Vagina (tissue), 2 donors: ENCODE data around the gene ARL2. TPM values are rescaled to one million over a fixed set of nuclear protein-coding genes. Genes with fewer than 3 reads are reported as not detected.

Experiments
- DNase-seq, 2 donors: peaks; one replicate each; pipeline ENCODE4 v3.0.0-alpha.2; 2017; ENCODE audit errors: extremely low spot score in 2 of 2
- H3K27ac ChIP-seq: fragments of 200-600 bp; sonication (generic); one replicate; pipeline ENCODE4 v1.5.1; 2019
- H3K27me3 ChIP-seq: fragments of 200-600 bp; sonication (generic); one replicate; pipeline ENCODE4 v1.5.1; 2019
- H3K36me3 ChIP-seq, 2 donors: fragments of 200-600 bp; sonication (generic); one replicate each; pipeline ENCODE4 v1.5.1; 2017 to 2019
- H3K4me1 ChIP-seq: fragments of 200-600 bp; sonication (generic); one replicate; pipeline ENCODE4 v1.5.1; 2019
- H3K4me3 ChIP-seq, 2 donors: fragments of 200-600 bp; sonication (generic); 1 replicate in 1 of 2; 2 replicates in 1 of 2; pipeline ENCODE4 v1.5.1; 2016 to 2019
- H3K9me3 ChIP-seq: fragments of 200-600 bp; sonication (generic); one replicate; pipeline ENCODE4 v1.5.1; 2019
- POLR2A ChIP-seq, 2 donors: fragments of 450-650 bp; IDR thresholded peaks; one replicate each; pipeline ENCODE4 v1.6.1; 2017; ENCODE audit warnings: antibody characterized with exemption in 2 of 2, mild to moderate bottlenecking in 2 of 2, moderate library complexity in 2 of 2
- POLR2AphosphoS5 ChIP-seq, 2 donors: sonication (generic); formaldehyde crosslinking; IDR thresholded peaks; one replicate each; pipeline ENCODE4 v1.9.0; 2017; ENCODE audit warnings: antibody characterized with exemption in 2 of 2, mild to moderate bottlenecking in 2 of 2, low read depth in 1 of 2; ENCODE audit not compliant: insufficient read depth in 1 of 2
- intact Hi-C: fragments of 100-400 bp; cut with DNase I; formaldehyde crosslinking; loops from one replicate; pipeline ENCODE4 v1.15.1; 2023
- total RNA-seq: library from RNA; depleted of rRNA; stranded (reverse); fragments of >200 nt; gene quantifications from one replicate; pipeline ENCODE4 v1.2.3, GENCODE V29; 2016
- TF ChIP-seq, protein P1 (sequence below), 3 experiments: fragments of 450-650 bp in 2 of 3; fragments of 200-600 bp in 1 of 3; sonication (generic) in 1 of 3; IDR thresholded peaks; one replicate each; pipeline ENCODE4 v1.5.1; 2017 to 2019; ENCODE audit warnings: antibody characterized with exemption in 3 of 3, mild to moderate bottlenecking in 2 of 3, moderate library complexity in 2 of 3

The ARL2 gene
- 112 TPM for total RNA-seq

DNA sequence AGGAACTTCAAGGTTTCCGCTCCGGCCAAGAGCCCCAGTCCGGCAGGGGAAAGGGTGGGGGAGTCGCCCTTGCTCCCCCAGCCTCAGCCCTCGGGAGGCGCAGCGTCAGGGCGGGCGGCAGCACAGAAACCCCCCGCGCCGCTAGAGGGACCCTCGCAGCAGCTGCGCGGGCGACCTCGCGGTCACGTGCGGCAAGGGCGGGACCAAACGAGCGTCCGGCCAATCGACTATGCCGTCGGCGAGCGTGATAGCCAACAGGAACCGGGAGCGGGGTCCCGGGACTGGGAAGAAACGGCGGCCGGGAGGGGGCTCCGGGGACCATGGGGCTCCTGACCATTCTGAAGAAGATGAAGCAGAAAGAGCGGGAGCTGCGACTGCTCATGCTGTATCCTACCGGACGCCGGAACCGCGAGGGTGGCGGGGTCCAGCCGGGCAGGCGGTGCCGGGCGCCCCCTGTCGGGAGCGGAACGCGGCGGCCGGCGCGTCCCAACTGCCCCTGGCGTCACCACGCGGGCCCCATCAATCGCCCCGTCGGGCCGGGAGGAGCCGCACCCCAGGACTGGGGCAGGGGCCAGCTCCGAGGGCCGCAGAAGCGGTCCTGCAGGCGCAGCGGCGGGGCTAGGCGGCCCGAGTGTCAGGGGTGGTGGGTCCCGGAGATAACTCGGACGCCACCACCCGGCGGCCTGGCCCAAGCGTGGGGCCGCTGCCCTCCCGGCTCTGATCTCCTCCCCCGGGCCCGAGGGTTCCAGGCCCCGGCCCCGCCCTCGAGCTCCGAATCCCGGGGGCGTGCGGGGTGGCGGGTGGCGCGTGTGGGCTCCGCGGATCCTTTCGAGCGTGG, at the start of gene ARL2:
Gene ARL2 (plus strand): TSS at position 273 of the 838 bp plus-strand sequence. CDS start 48 bp downstream, at position 321.
- DNase-seq: peak in 1 of 2 donors; percentile 93
- peak within 1 kb of the TSS; percentile 72 to 74 for H3K4me3 ChIP-seq
- H3K27me3 ChIP-seq: no peaks in the 10 kb centered on the region
- TF ChIP-seq POLR2A (IDR thresholded peaks at IDR 0.05): peak in 1 of 2 donors; percentile 41
- TF ChIP-seq, protein P1, sequence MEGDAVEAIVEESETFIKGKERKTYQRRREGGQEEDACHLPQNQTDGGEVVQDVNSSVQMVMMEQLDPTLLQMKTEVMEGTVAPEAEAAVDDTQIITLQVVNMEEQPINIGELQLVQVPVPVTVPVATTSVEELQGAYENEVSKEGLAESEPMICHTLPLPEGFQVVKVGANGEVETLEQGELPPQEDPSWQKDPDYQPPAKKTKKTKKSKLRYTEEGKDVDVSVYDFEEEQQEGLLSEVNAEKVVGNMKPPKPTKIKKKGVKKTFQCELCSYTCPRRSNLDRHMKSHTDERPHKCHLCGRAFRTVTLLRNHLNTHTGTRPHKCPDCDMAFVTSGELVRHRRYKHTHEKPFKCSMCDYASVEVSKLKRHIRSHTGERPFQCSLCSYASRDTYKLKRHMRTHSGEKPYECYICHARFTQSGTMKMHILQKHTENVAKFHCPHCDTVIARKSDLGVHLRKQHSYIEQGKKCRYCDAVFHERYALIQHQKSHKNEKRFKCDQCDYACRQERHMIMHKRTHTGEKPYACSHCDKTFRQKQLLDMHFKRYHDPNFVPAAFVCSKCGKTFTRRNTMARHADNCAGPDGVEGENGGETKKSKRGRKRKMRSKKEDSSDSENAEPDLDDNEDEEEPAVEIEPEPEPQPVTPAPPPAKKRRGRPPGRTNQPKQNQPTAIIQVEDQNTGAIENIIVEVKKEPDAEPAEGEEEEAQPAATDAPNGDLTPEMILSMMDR (IDR thresholded peaks at IDR 0.05): peak; percentile 28 to 92 (median 78)
- peak; percentile 50 to 87 for TF ChIP-seq POLR2AphosphoS5 (IDR thresholded peaks at IDR 0.05; ENCODE audit: insufficient read depth in 1 of 2, low read depth in 1 of 2)
- intact Hi-C loops: loop anchor here (5.0 kb wide), 1 partner anchor 103 kb away; the partner anchor contains the start of gene ZNHIT2
- peak within 1 kb of the TSS; percentile 98 for H3K27ac ChIP-seq
- H3K9me3 ChIP-seq: no peaks in the 10 kb centered on the region
- H3K36me3 ChIP-seq: peaks cover 0 to 8% of the 10 kb centered on the region in 2 donors
- peaks cover 19% of the 10 kb centered on the region for H3K4me1 ChIP-seq

DNA sequence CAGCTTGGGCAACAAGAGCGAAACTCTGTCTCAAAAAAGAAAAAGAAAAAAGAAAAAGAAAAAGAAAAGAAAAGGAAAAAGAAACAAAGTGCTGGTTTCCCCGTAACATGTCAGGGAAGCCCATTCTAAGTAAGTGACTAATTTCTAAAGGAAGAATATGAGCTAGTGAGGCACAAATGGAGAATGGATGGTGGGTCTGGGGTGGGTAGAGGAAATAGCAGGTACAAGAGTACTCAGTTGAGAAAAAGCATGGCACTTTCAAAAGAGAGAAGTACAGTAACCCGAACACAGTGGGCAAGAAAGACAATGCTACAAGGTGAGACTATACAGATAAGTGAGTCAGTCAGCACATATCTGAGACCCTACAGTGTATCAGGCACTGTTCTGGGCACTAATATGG, 46.6 kb upstream of the ARL2 start:
- TF ChIP-seq, protein P1 (IDR thresholded peaks at IDR 0.05): no peak
- TF ChIP-seq POLR2A (IDR thresholded peaks at IDR 0.05) (no peak), POLR2AphosphoS5 (IDR thresholded peaks at IDR 0.05; ENCODE audit: insufficient read depth in 1 of 2, low read depth in 1 of 2) (no peak)
- Histone ChIP-seq H3K36me3 (no peaks in the 10 kb centered on the region), H3K27me3 (no peaks in the 10 kb centered on the region), H3K4me3 (no peak overlapping the region), H3K27ac (no peak overlapping the region), H3K4me1 (peaks cover 10% of the 10 kb centered on the region), H3K9me3 (no peaks in the 10 kb centered on the region)
- DNase-seq: no peak
- intact Hi-C loops: no loop called here

DNA sequence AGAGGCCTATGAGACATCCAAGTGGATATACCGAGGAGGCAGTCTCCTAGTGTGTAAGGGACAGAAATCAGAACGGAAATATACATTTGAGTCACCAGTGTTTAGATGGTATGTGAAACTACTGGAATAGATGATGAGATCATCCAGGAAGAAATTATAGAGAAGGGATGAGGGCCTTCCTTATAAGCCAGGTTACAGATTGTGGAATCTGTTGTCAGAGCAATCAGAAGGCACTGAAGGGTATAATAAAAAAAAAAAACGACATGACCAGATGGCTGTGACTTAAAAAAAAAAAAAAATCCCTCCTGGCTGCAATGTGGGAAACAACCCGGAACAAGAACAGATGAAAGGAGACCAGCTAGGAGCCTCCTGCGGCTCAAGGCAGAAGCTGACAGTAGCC, 44.8 kb upstream of the ARL2 start:
- Histone ChIP-seq H3K27me3 (no peaks in the 10 kb centered on the region), H3K4me3 (no peak overlapping the region), H3K36me3 (no peaks in the 10 kb centered on the region), H3K27ac (no peak overlapping the region), H3K9me3 (no peaks in the 10 kb centered on the region), H3K4me1 (peaks cover 10% of the 10 kb centered on the region)
- no peak for DNase-seq
- TF ChIP-seq, protein P1 (IDR thresholded peaks at IDR 0.05): no peak
- TF ChIP-seq POLR2A (IDR thresholded peaks at IDR 0.05) (no peak), POLR2AphosphoS5 (IDR thresholded peaks at IDR 0.05; ENCODE audit: insufficient read depth in 1 of 2, low read depth in 1 of 2) (no peak)
- intact Hi-C loops: no loop called here

DNA sequence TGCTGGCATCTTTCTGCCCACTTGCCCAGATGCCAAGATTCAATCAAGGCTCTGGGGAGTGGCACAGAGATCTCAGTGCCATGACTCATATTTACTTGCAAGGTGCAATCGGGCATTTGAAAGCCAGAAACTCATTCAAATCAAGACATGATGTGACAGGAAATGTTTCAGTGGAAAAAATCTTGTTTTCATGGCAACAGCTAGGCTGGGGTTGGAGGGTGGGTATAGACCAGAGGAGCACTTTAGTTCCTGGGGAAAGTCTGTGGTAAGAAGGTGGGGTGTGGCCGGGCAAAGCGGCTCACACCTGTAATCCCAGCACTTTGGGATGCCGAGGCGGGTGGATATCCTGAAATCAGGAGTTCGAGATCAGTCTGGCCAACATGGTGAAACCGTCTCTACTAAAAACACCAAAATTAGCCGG, 43.2 kb upstream of the ARL2 start:
- intact Hi-C loops: no loop called here
- H3K9me3 ChIP-seq: no peaks in the 10 kb centered on the region
- H3K4me1 ChIP-seq: peaks cover 10% of the 10 kb centered on the region
- no peak overlapping the region for H3K4me3 ChIP-seq
- DNase-seq: no peak
- peak in 1 of 2 donors; percentile 60 for TF ChIP-seq POLR2AphosphoS5 (IDR thresholded peaks at IDR 0.05; ENCODE audit: insufficient read depth in 1 of 2, low read depth in 1 of 2)
- TF ChIP-seq POLR2A (IDR thresholded peaks at IDR 0.05): no peak
- no peaks in the 10 kb centered on the region for H3K36me3 ChIP-seq
- H3K27ac ChIP-seq: no peak overlapping the region
- no peaks in the 10 kb centered on the region for H3K27me3 ChIP-seq

DNA sequence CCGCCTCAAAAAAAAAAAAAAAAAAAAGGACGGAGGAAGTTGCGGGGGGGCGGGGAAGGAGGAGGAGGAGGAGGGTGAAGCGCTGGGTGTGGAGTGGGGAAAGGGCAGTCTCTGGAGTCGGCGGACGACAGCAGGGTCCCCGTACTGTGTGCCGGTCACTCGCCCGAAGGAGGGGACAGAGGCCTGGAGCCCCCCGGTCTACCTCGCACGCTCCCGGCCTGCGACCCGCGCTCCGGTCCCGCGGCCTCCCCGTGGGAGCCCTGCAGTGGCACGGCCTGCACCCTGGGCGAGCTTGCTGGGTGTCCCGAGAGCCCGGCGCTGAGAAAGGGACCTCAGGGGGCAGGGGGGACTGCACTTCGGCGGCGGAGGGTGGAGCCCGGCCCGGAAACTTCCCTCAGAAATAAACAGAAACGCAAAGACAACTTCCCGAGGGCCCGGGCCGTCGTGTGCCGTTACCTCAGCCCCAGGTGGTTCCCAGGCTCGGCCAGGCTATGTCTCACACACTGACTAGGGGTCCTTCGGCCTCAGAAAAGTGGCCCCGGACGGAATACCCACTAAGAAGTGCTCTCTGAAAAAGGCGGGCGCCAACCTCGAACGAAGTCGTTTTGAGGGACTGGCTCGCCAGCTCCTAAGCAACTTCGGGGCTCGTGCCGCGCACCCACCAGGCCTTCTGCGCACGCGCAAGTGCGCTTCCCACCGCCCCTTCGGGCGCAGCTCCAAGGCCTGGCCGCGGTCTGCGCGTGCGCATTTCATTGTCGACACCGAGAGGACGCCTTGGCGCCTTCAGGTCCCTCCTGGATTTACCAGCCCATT, 42.3 kb upstream of the ARL2 start, which contains the start of gene MAJIN:
Gene MAJIN (minus strand): TSS at position 688 of the 813 bp plus-strand sequence. CDS start 12,703 bp downstream, outside the sequence.
- H3K27ac ChIP-seq: no peak within 1 kb of the TSS
- intact Hi-C loops: no loop called here
- no peaks in the 10 kb centered on the region for H3K9me3 ChIP-seq
- DNase-seq: no peak
- H3K4me1 ChIP-seq: peaks cover 10% of the 10 kb centered on the region
- no peaks in the 10 kb centered on the region for H3K27me3 ChIP-seq
- no peaks in the 10 kb centered on the region for H3K36me3 ChIP-seq
- peak within 1 kb of the TSS; percentile 29 to 35 for H3K4me3 ChIP-seq
- peak; percentile 47 to 75 for TF ChIP-seq POLR2AphosphoS5 (IDR thresholded peaks at IDR 0.05; ENCODE audit: insufficient read depth in 1 of 2, low read depth in 1 of 2)
- no peak for TF ChIP-seq POLR2A (IDR thresholded peaks at IDR 0.05)
